HepG2 (cell line): Measurements from ENCODE around the gene CPLX1. TPM values are rescaled to one million over a fixed set of nuclear protein-coding genes. Genes with fewer than 3 reads are reported as not detected.

Experiments
- ELF3 ChIP-seq: IDR thresholded peaks from 2 replicates; pipeline ENCODE4 v1.6.1; 2016; ENCODE audit warnings: missing genetic modification reagents, missing compliant biosample characterization
- FOXJ3 ChIP-seq: sonication (generic); formaldehyde crosslinking; IDR thresholded peaks from 2 replicates; pipeline ENCODE4 v1.4.0; 2020; ENCODE audit warnings: missing genetic modification reagents, mild to moderate bottlenecking, borderline replicate concordance
- FOXK1 ChIP-seq: sonication (generic); formaldehyde crosslinking; IDR thresholded peaks from 2 replicates; pipeline ENCODE4 v1.4.0; 2020; ENCODE audit warnings: low read depth, missing genetic modification reagents, borderline replicate concordance
- GFI1 ChIP-seq: sonication (generic); formaldehyde crosslinking; IDR thresholded peaks from 2 replicates; pipeline ENCODE4 v1.5.0; 2020; ENCODE audit warnings: missing genetic modification reagents, mild to moderate bottlenecking, borderline replicate concordance
- GLI4 ChIP-seq: sonication (generic); formaldehyde crosslinking; IDR thresholded peaks from 2 replicates; pipeline ENCODE4 v1.5.1; 2020; ENCODE audit warnings: missing genetic modification reagents, mild to moderate bottlenecking, moderate library complexity, borderline replicate concordance
- HMG20A ChIP-seq: IDR thresholded peaks from 2 replicates; pipeline ENCODE4 v1.6.1; 2016; ENCODE audit warnings: borderline replicate concordance
- HNF1B ChIP-seq: sonication (generic); formaldehyde crosslinking; IDR thresholded peaks from 2 replicates; pipeline ENCODE4 v1.5.1; 2020; ENCODE audit warnings: mild to moderate bottlenecking, moderate library complexity, missing genetic modification reagents
- KLF12 ChIP-seq: sonication (generic); formaldehyde crosslinking; IDR thresholded peaks from 2 replicates; pipeline ENCODE4 v1.4.0; 2020; ENCODE audit warnings: missing genetic modification reagents, borderline replicate concordance
- MED13 ChIP-seq: sonication (generic); formaldehyde crosslinking; IDR thresholded peaks from 2 replicates; pipeline ENCODE4 v1.5.0; 2020; ENCODE audit warnings: missing genetic modification reagents
- MEF2D ChIP-seq: sonication (generic); formaldehyde crosslinking; IDR thresholded peaks from 2 replicates; pipeline ENCODE4 v1.5.1; 2020; ENCODE audit warnings: mild to moderate bottlenecking, missing genetic modification reagents
- NAIF1 ChIP-seq: sonication (generic); formaldehyde crosslinking; IDR thresholded peaks from 2 replicates; pipeline ENCODE4 v1.5.0; 2020; ENCODE audit warnings: mild to moderate bottlenecking, missing genetic modification reagents, borderline replicate concordance
- SOX6 ChIP-seq, 2 experiments: fragments of 450-650 bp in 1 of 2; sonication (generic) in 1 of 2; formaldehyde crosslinking in 1 of 2; IDR thresholded peaks; 2 replicates each; pipeline versions ENCODE4 v1.4.0 to v1.6.1; 2017 to 2020; ENCODE audit warnings: antibody characterized with exemption in 1 of 2, mild to moderate bottlenecking in 1 of 2, missing genetic modification reagents in 1 of 2
- TCF12 ChIP-seq, 2 experiments: fragments of 450-650 bp in 1 of 2; sonication (generic) in 1 of 2; formaldehyde crosslinking in 1 of 2; IDR thresholded peaks; 2 replicates each; pipeline versions ENCODE4 v1.6.1 to v1.8.0; 2017 to 2022; ENCODE audit warnings: antibody characterized with exemption in 1 of 2, mild to moderate bottlenecking in 1 of 2, missing genetic modification reagents in 1 of 2, moderate library complexity in 1 of 2
- XBP1 ChIP-seq: sonication (generic); formaldehyde crosslinking; IDR thresholded peaks from 2 replicates; pipeline ENCODE4 v1.5.0; 2020; ENCODE audit warnings: missing genetic modification reagents
- YEATS4 ChIP-seq: sonication (generic); formaldehyde crosslinking; IDR thresholded peaks from 2 replicates; pipeline ENCODE4 v1.4.0; 2020; ENCODE audit warnings: missing genetic modification reagents, borderline replicate concordance
- ZBED4 ChIP-seq: sonication (generic); formaldehyde crosslinking; IDR thresholded peaks from 2 replicates; pipeline ENCODE4 v1.4.0; 2020; ENCODE audit warnings: missing genetic modification reagents, borderline replicate concordance
- ZMYM3 ChIP-seq: sonication (generic); formaldehyde crosslinking; IDR thresholded peaks from 2 replicates; pipeline ENCODE4 v1.5.1; 2020; ENCODE audit warnings: mild to moderate bottlenecking, missing genetic modification reagents
- ZNF331 ChIP-seq: sonication (generic); formaldehyde crosslinking; IDR thresholded peaks from 2 replicates; pipeline ENCODE4 v1.4.0; 2020; ENCODE audit warnings: missing genetic modification reagents
- ZNF768 ChIP-seq: sonication (generic); formaldehyde crosslinking; IDR thresholded peaks from 2 replicates; pipeline ENCODE4 v1.4.0; 2020; ENCODE audit warnings: missing genetic modification reagents
- ZNF800 ChIP-seq: sonication (generic); formaldehyde crosslinking; IDR thresholded peaks from 2 replicates; pipeline ENCODE4 v1.4.0; 2020; ENCODE audit warnings: missing genetic modification reagents
- polyA plus RNA-seq, 8 experiments: library from polyadenylated mRNA; depleted of rRNA in 3 of 8; stranded (reverse) in 7 of 8; unstranded in 1 of 8; fragments of >200 nt; fragmentation: Illumina TruSeq in 4 of 8; extraction: Trizol in 4 of 8; gene quantifications; 2 replicates each; pipeline versions ENCODE4 v1.2.1 to v1.2.3, GENCODE V29; 2011 to 2016; ENCODE audit warnings: low read depth in 4 of 8, missing spikeins in 1 of 8, mixed read lengths in 1 of 8; ENCODE audit not compliant: insufficient read depth in 1 of 8
- total RNA-seq, 5 experiments: library from RNA; depleted of rRNA; stranded (reverse); fragments of >200 nt; fragmentation: Illumina TruSeq; extraction: Trizol; gene quantifications; 2 replicates each; pipeline ENCODE4 v1.2.3, GENCODE V29; 2016; ENCODE audit warnings: low read depth in 1 of 5

Gene CPLX1
- total and polyA plus RNA-seq, 2 of the 13 experiments (the other 11 are each of a cell fraction or from before 2014, with no cell fraction given) = 0.18 TPM

- TF ChIP-seq FOXJ3 (CRISPR knock-in tag) = peak; percentile 81; the same call in 1 of the 2 replicates
- TF ChIP-seq MEF2D = no peak
- no peak for TF ChIP-seq TCF12 (IDR thresholded peaks at IDR 0.05)
- TF ChIP-seq TCF12 (CRISPR knock-in tag; IDR thresholded peaks at IDR 0.05) = 0 out of 2 replicates have a peak, but pooled peaks have one; percentile 21
- TF ChIP-seq ZMYM3 (CRISPR knock-in tag) = peak; percentile 43; the same call in 1 of the 2 replicates
- TF ChIP-seq ELF3 = 0 out of 2 replicates have a peak, but pooled peaks have one; percentile 28
- TF ChIP-seq HMG20A = 0 out of 2 replicates have a peak, but pooled peaks have one; percentile 32
- no peak for TF ChIP-seq SOX6 (IDR thresholded peaks at IDR 0.05)
- peak; percentile 59; the same call in 1 of the 2 replicates for TF ChIP-seq SOX6 (CRISPR knock-in tag; IDR thresholded peaks at IDR 0.05)
- no peak for TF ChIP-seq NAIF1 (CRISPR knock-in tag)
- TF ChIP-seq GLI4 (CRISPR knock-in tag) = no peak
- 0 out of 2 replicates have a peak, but pooled peaks have one; percentile 34 for TF ChIP-seq ZNF768
- TF ChIP-seq ZNF800 (CRISPR knock-in tag) = 0 out of 2 replicates have a peak, but pooled peaks have one; percentile 30
- no peak for TF ChIP-seq KLF12 (CRISPR knock-in tag)
- peak; percentile 58; the same call in 1 of the 2 replicates for TF ChIP-seq HNF1B (CRISPR knock-in tag)
- TF ChIP-seq ZBED4 (CRISPR knock-in tag) = peak; percentile 68; the same call in 1 of the 2 replicates
- TF ChIP-seq FOXK1 (CRISPR knock-in tag) = peak; percentile 35; the same call in 1 of the 2 replicates
- peak; percentile 47; the same call in 1 of the 2 replicates for TF ChIP-seq GFI1 (CRISPR knock-in tag)
- TF ChIP-seq MED13 (CRISPR knock-in tag) = 0 out of 2 replicates have a peak, but pooled peaks have one; percentile 20
- no peak for TF ChIP-seq XBP1 (CRISPR knock-in tag)
- TF ChIP-seq YEATS4 (CRISPR knock-in tag) = peak; percentile 70; the same call in 1 of the 2 replicates
- TF ChIP-seq ZNF331 = peak; percentile 33; the same call in 1 of the 2 replicates
These were observed 49.3 kb upstream of the CPLX1 start (continued) for GRCh38 chr4:874971-875817.
